Endothelial cell of umbilical vein (primary cell): ENCODE data around the gene LMNA. TPM values are rescaled to one million over a fixed set of nuclear protein-coding genes. Genes with fewer than 3 reads are reported as not detected.

Source experiments
- BruUV-seq: library from RNA; stranded (reverse); fragments of 400-500 nt; replicated peaks from 2 replicates; lab custom pipeline; 2021; lab: Mats Ljungman, UMichigan
- CTCF ChIA-PET: fragments of 300-600, 350-600 bp; sonication (Branson Sonifier 250); formaldehyde crosslinking; loops from one replicate; lab custom pipeline; 2021; ENCODE audit warnings: antibody characterized with exemption, inconsistent platforms; lab: Charles Lee
- POLR2A ChIA-PET: fragments of 300-600, 350-600 bp; sonication (Branson Sonifier 250); formaldehyde crosslinking; loops from one replicate; lab custom pipeline; 2021; ENCODE audit warnings: antibody characterized with exemption, inconsistent platforms; lab: Charles Lee
- DNase-seq: peaks from one replicate; pipeline ENCODE4 v3.0.0-alpha.2; 2011; ENCODE audit warnings: low read depth, low spot score
- FAIRE-seq: peaks from 2 replicates; lab custom pipeline; 2011; peaks lifted over from hg19 to GRCh38; lab: Jason Lieb, UNC
- H2AFZ ChIP-seq: 2 replicates; pipeline ENCODE4 v1.6.0; 2012; ENCODE audit warnings: low read depth, low read length, control low read depth, inconsistent platforms
- H3K27ac ChIP-seq: 2 replicates; pipeline ENCODE4 v1.5.1; 2011; ENCODE audit warnings: low read depth, mild to moderate bottlenecking, control low read depth, low read length, moderate library complexity; ENCODE audit not compliant: insufficient read depth
- H3K27me3 ChIP-seq, 2 experiments: 2 replicates each; pipeline versions ENCODE4 v1.6.0 to v1.6.1; 2011; ENCODE audit warnings: low read length in 2 of 2, mixed read lengths in 1 of 2; ENCODE audit not compliant: control insufficient read depth in 2 of 2, insufficient read depth in 2 of 2
- H3K36me3 ChIP-seq, 2 experiments: 2 replicates in 1 of 2; 3 replicates in 1 of 2; pipeline ENCODE4 v1.5.1; 2011; ENCODE audit warnings: low read length in 2 of 2, mild to moderate bottlenecking in 1 of 2, moderate library complexity in 1 of 2; ENCODE audit not compliant: control insufficient read depth in 2 of 2, insufficient read depth in 2 of 2; ENCODE audit errors: extremely low read depth in 1 of 2
- H3K4me1 ChIP-seq: 3 replicates; pipeline ENCODE4 v1.5.1; 2011; ENCODE audit warnings: mild to moderate bottlenecking, low read length; ENCODE audit not compliant: control insufficient read depth, insufficient read depth; ENCODE audit errors: extremely low read depth
- H3K4me2 ChIP-seq: 2 replicates; pipeline ENCODE4 v1.6.1; 2011; ENCODE audit warnings: low read length, control low read depth, mixed read lengths; ENCODE audit not compliant: insufficient read depth
- H3K4me3 ChIP-seq, 3 experiments: fragments of 200-600 bp in 1 of 3; sonication (generic), shearing (Covaris generic) in 1 of 3; replicated peaks in 1 of 3; 2 replicates each; pipeline ENCODE4 v1.5.1; 2011 to 2016; ENCODE audit warnings: control low read depth in 3 of 3, low read length in 3 of 3, mild to moderate bottlenecking in 2 of 3, inconsistent platforms in 1 of 3, low read depth in 1 of 3, moderate library complexity in 1 of 3; ENCODE audit not compliant: insufficient read depth in 1 of 3
- H3K79me2 ChIP-seq: 2 replicates; pipeline ENCODE4 v1.6.0; 2012; ENCODE audit warnings: low read length, inconsistent platforms; ENCODE audit not compliant: control insufficient read depth, insufficient read depth
- H3K9ac ChIP-seq: replicated peaks from 2 replicates; pipeline ENCODE3; 2011; ENCODE audit warnings: low read length, control low read depth; ENCODE audit not compliant: insufficient read depth; ENCODE audit errors: extremely low read depth
- H3K9me1 ChIP-seq: replicated peaks from 3 replicates; pipeline ENCODE4 v1.6.0; 2011; ENCODE audit warnings: mild to moderate bottlenecking, low read length; ENCODE audit not compliant: control insufficient read depth, insufficient read depth; ENCODE audit errors: extremely low read depth
- H3K9me3 ChIP-seq: replicated peaks from 2 replicates; pipeline ENCODE4 v1.5.1; 2012; ENCODE audit warnings: low read length, inconsistent platforms; ENCODE audit not compliant: control insufficient read depth, insufficient read depth
- H4K20me1 ChIP-seq: replicated peaks from 2 replicates; pipeline ENCODE3; 2011; ENCODE audit warnings: mild to moderate bottlenecking, low read length; ENCODE audit not compliant: control insufficient read depth, insufficient read depth; ENCODE audit errors: extremely low read depth
- EZH2 ChIP-seq: IDR thresholded peaks from 2 replicates; pipeline ENCODE4 v1.6.1; 2012; ENCODE audit warnings: borderline replicate concordance, low read depth, mild to moderate bottlenecking, moderate library complexity, low read length, inconsistent platforms; ENCODE audit not compliant: severe bottlenecking
- FOS ChIP-seq: IDR thresholded peaks from 2 replicates; pipeline ENCODE4 v1.6.1; 2011; ENCODE audit warnings: mild to moderate bottlenecking, low read length, moderate library complexity, borderline replicate concordance; ENCODE audit not compliant: insufficient read depth
- GATA2 ChIP-seq: IDR thresholded peaks from 2 replicates; pipeline ENCODE4 v1.7.0; 2011; ENCODE audit warnings: low read depth, mild to moderate bottlenecking, moderate library complexity, mixed read lengths, low read length; ENCODE audit not compliant: insufficient read length, insufficient read depth
- JUN ChIP-seq: IDR thresholded peaks from 2 replicates; pipeline ENCODE4 v1.6.1; 2011; ENCODE audit warnings: borderline replicate concordance, low read depth; ENCODE audit not compliant: insufficient read length, insufficient read depth
- MYC ChIP-seq: IDR thresholded peaks from one replicate; pipeline ENCODE4 v1.6.1; 2011; ENCODE audit warnings: mild to moderate bottlenecking, low read depth, low read length
- POLR2A ChIP-seq: IDR thresholded peaks from 2 replicates; pipeline ENCODE4 v1.6.1; 2012; ENCODE audit warnings: low read depth, mild to moderate bottlenecking, control low read depth, low read length
- POLR2AphosphoS5 ChIP-seq: IDR thresholded peaks from 2 replicates; pipeline ENCODE4 v1.6.1; 2012; ENCODE audit warnings: low read depth, mild to moderate bottlenecking, control low read depth, low read length, moderate library complexity; ENCODE audit not compliant: insufficient read depth
- dilution Hi-C: fragments of 300-500 bp; cut with MboI; formaldehyde crosslinking; loops from one replicate; pipeline ENCODE4 v1.15.0; 2019; ENCODE audit warnings: low sequenced_read_pairs; ENCODE audit not compliant: extremely low pct_ligation_motif_present
- intact Hi-C: fragments of 100-400 bp; cut with micrococcal nuclease; formaldehyde crosslinking; loops from one replicate; pipeline ENCODE4 v1.10.0; 2022
- polyA plus RNA-seq, 4 experiments: library from polyadenylated mRNA; depleted of rRNA in 3 of 4; stranded (reverse) in 3 of 4; unstranded in 1 of 4; fragments of >200 nt; gene quantifications; 2 replicates each; pipeline versions ENCODE4 v1.2.1 to v1.2.3, GENCODE V29; 2011 to 2012; ENCODE audit warnings: missing spikeins in 1 of 4
- total RNA-seq: library from RNA; stranded (reverse); gene quantifications from 2 replicates; pipeline ENCODE4 v1.2.3, GENCODE V29; 2021
- TF ChIP-seq, protein P1 (sequence below): IDR thresholded peaks from 2 replicates; pipeline ENCODE4 v1.6.1; 2011; ENCODE audit not compliant: insufficient read depth, insufficient read length
- TF ChIP-seq, protein P2 (sequence below), 2 donors: IDR thresholded peaks; 1 replicate in 1 of 2; 2 replicates in 1 of 2; pipeline ENCODE4 v1.5.1; 2011; ENCODE audit warnings: low read length in 2 of 2, mild to moderate bottlenecking in 2 of 2, moderate library complexity in 2 of 2, control low read depth in 1 of 2, inconsistent platforms in 1 of 2, low read depth in 1 of 2; ENCODE audit not compliant: insufficient read depth in 1 of 2; ENCODE audit errors: extremely low read depth in 1 of 2

The LMNA gene
- total and polyA plus RNA-seq, 2 donors (not counting 3 experiments of a cell fraction or from before 2014, with no cell fraction given) = 371 to 742 TPM

DNA sequence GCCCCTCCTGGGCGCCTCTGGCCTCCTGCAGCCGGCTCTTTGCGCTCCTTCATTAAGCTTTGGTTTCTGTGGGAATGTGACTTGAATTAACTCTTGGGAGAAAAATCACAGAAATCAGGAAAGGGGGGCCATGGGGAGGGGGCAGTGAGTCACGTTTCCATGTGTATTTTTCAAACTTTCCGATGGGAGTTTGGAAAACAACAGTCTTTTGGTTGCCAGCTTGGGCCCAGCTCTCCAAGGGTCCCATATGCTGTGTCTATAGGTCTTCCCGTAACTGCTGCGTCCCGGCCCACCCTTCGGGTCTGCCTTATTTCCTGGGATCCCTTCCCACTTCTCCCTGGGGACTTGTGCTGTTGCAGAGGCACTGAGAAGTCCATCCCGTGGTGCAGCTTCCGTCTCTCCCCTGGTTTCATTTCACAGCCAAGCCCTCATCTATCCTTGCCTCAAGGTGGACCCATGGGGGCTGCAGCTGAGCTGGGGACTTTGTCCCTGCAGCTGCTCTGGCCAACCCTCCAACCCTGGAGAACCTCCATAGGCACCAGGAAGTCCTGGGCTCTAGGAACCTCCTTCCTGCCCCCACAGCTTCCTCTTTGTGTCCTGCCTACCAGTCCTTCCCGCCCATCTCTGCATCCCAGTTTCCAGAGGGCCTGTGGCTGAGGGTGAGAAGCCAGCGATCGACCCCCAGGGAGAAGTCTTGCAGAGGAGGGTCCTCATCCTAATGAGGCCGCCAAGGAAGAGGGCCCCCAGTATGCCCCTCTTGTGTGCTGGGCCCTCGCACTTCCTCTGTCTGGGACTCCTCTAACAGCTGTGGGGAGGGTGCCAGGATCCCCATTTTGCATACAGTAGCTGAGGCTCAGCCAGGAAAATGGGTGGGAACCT, 11.6 kb upstream of the LMNA start:
- intact Hi-C loops (loop anchor here (1.0 to 5.0 kb wide), 2 partner anchors 27 to 109 kb away; partner anchors contain the start of gene PMF1), dilution Hi-C loops (no loop called here)

More for the DNA sequence above, 11.6 kb upstream of the LMNA start:
- Histone ChIP-seq H3K9ac (peak overlapping the region; percentile 88), H2AFZ (no peak overlapping the region), H4K20me1 (no peaks in the 10 kb centered on the region), H3K4me2 (peak overlapping the region; percentile 28), H3K27me3 (no peaks in the 10 kb centered on the region), H3K79me2 (no peaks in the 10 kb centered on the region), H3K9me1 (no peaks in the 10 kb centered on the region), H3K36me3 (no peaks in the 10 kb centered on the region), H3K4me3 (no peak overlapping the region), H3K4me1 (peaks cover 57% of the 10 kb centered on the region), H3K9me3 (no peaks in the 10 kb centered on the region), H3K27ac (peak overlapping the region; percentile 97)
- ChIA-PET CTCF (interaction anchor here (0.6 to 21.0 kb wide), 5 partner anchors 15 to 1623 kb away, joined by 3 to 627 read pairs (median 6); partner anchors contain the start of gene LMNA), POLR2A (interaction anchor here (0.8 to 2.2 kb wide), 3 partner anchors 11 to 27 kb away, joined by 3 to 17 read pairs (median 4); partner anchors contain the start of gene LMNA)
- TF ChIP-seq FOS (peak; percentile 80), JUN (peak; percentile 86), POLR2AphosphoS5 (peak; percentile 61), POLR2A (no peak), EZH2 (no peak), MYC (no peak), GATA2 (no peak)
- TF ChIP-seq, protein P1, sequence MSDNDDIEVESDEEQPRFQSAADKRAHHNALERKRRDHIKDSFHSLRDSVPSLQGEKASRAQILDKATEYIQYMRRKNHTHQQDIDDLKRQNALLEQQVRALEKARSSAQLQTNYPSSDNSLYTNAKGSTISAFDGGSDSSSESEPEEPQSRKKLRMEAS = peak; percentile 30
- TF ChIP-seq, protein P2, sequence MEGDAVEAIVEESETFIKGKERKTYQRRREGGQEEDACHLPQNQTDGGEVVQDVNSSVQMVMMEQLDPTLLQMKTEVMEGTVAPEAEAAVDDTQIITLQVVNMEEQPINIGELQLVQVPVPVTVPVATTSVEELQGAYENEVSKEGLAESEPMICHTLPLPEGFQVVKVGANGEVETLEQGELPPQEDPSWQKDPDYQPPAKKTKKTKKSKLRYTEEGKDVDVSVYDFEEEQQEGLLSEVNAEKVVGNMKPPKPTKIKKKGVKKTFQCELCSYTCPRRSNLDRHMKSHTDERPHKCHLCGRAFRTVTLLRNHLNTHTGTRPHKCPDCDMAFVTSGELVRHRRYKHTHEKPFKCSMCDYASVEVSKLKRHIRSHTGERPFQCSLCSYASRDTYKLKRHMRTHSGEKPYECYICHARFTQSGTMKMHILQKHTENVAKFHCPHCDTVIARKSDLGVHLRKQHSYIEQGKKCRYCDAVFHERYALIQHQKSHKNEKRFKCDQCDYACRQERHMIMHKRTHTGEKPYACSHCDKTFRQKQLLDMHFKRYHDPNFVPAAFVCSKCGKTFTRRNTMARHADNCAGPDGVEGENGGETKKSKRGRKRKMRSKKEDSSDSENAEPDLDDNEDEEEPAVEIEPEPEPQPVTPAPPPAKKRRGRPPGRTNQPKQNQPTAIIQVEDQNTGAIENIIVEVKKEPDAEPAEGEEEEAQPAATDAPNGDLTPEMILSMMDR (IDR thresholded peaks at IDR 0.05; ENCODE audit: extremely low read depth in 1 of 2, insufficient read depth in 1 of 2, low read depth in 1 of 2, low read length in 2 of 2) = no peak
- peak; percentile 95 for DNase-seq
- no TSS peak for BruUV-seq
- FAIRE-seq = peak; percentile 85
